Endothelial cell of umbilical vein (primary cell): ENCODE measurements around the gene ADAM8. TPM values are rescaled to one million over a fixed set of nuclear protein-coding genes. Genes with fewer than 3 reads are reported as not detected.

Source experiments
- BruUV-seq: library from RNA; stranded (reverse); fragments of 400-500 nt; replicated peaks from 2 replicates; lab custom pipeline; 2021; lab: Mats Ljungman, UMichigan
- CTCF ChIA-PET: fragments of 300-600, 350-600 bp; sonication (Branson Sonifier 250); formaldehyde crosslinking; loops from one replicate; lab custom pipeline; 2021; ENCODE audit warnings: antibody characterized with exemption, inconsistent platforms; lab: Charles Lee
- POLR2A ChIA-PET: fragments of 300-600, 350-600 bp; sonication (Branson Sonifier 250); formaldehyde crosslinking; loops from one replicate; lab custom pipeline; 2021; ENCODE audit warnings: antibody characterized with exemption, inconsistent platforms; lab: Charles Lee
- DNase-seq: peaks from one replicate; pipeline ENCODE4 v3.0.0-alpha.2; 2011; ENCODE audit warnings: low read depth, low spot score
- FAIRE-seq: peaks from 2 replicates; lab custom pipeline; 2011; peaks lifted over from hg19 to GRCh38; lab: Jason Lieb, UNC
- H2AFZ ChIP-seq: 2 replicates; pipeline ENCODE4 v1.6.0; 2012; ENCODE audit warnings: low read depth, low read length, control low read depth, inconsistent platforms
- H3K27ac ChIP-seq: 2 replicates; pipeline ENCODE4 v1.5.1; 2011; ENCODE audit warnings: low read depth, mild to moderate bottlenecking, control low read depth, low read length, moderate library complexity; ENCODE audit not compliant: insufficient read depth
- H3K27me3 ChIP-seq, 2 experiments: 2 replicates each; pipeline versions ENCODE4 v1.6.0 to v1.6.1; 2011; ENCODE audit warnings: low read length in 2 of 2, mixed read lengths in 1 of 2; ENCODE audit not compliant: control insufficient read depth in 2 of 2, insufficient read depth in 2 of 2
- H3K36me3 ChIP-seq, 2 experiments: 2 replicates in 1 of 2; 3 replicates in 1 of 2; pipeline ENCODE4 v1.5.1; 2011; ENCODE audit warnings: low read length in 2 of 2, mild to moderate bottlenecking in 1 of 2, moderate library complexity in 1 of 2; ENCODE audit not compliant: control insufficient read depth in 2 of 2, insufficient read depth in 2 of 2; ENCODE audit errors: extremely low read depth in 1 of 2
- H3K4me1 ChIP-seq: 3 replicates; pipeline ENCODE4 v1.5.1; 2011; ENCODE audit warnings: mild to moderate bottlenecking, low read length; ENCODE audit not compliant: control insufficient read depth, insufficient read depth; ENCODE audit errors: extremely low read depth
- H3K4me2 ChIP-seq: 2 replicates; pipeline ENCODE4 v1.6.1; 2011; ENCODE audit warnings: low read length, control low read depth, mixed read lengths; ENCODE audit not compliant: insufficient read depth
- H3K4me3 ChIP-seq, 3 experiments: fragments of 200-600 bp in 1 of 3; sonication (generic), shearing (Covaris generic) in 1 of 3; replicated peaks in 1 of 3; 2 replicates each; pipeline ENCODE4 v1.5.1; 2011 to 2016; ENCODE audit warnings: control low read depth in 3 of 3, low read length in 3 of 3, mild to moderate bottlenecking in 2 of 3, inconsistent platforms in 1 of 3, low read depth in 1 of 3, moderate library complexity in 1 of 3; ENCODE audit not compliant: insufficient read depth in 1 of 3
- H3K79me2 ChIP-seq: 2 replicates; pipeline ENCODE4 v1.6.0; 2012; ENCODE audit warnings: low read length, inconsistent platforms; ENCODE audit not compliant: control insufficient read depth, insufficient read depth
- H3K9ac ChIP-seq: replicated peaks from 2 replicates; pipeline ENCODE3; 2011; ENCODE audit warnings: low read length, control low read depth; ENCODE audit not compliant: insufficient read depth; ENCODE audit errors: extremely low read depth
- H3K9me1 ChIP-seq: replicated peaks from 3 replicates; pipeline ENCODE4 v1.6.0; 2011; ENCODE audit warnings: mild to moderate bottlenecking, low read length; ENCODE audit not compliant: control insufficient read depth, insufficient read depth; ENCODE audit errors: extremely low read depth
- H3K9me3 ChIP-seq: replicated peaks from 2 replicates; pipeline ENCODE4 v1.5.1; 2012; ENCODE audit warnings: low read length, inconsistent platforms; ENCODE audit not compliant: control insufficient read depth, insufficient read depth
- H4K20me1 ChIP-seq: replicated peaks from 2 replicates; pipeline ENCODE3; 2011; ENCODE audit warnings: mild to moderate bottlenecking, low read length; ENCODE audit not compliant: control insufficient read depth, insufficient read depth; ENCODE audit errors: extremely low read depth
- EZH2 ChIP-seq: IDR thresholded peaks from 2 replicates; pipeline ENCODE4 v1.6.1; 2012; ENCODE audit warnings: borderline replicate concordance, low read depth, mild to moderate bottlenecking, moderate library complexity, low read length, inconsistent platforms; ENCODE audit not compliant: severe bottlenecking
- FOS ChIP-seq: IDR thresholded peaks from 2 replicates; pipeline ENCODE4 v1.6.1; 2011; ENCODE audit warnings: mild to moderate bottlenecking, low read length, moderate library complexity, borderline replicate concordance; ENCODE audit not compliant: insufficient read depth
- GATA2 ChIP-seq: IDR thresholded peaks from 2 replicates; pipeline ENCODE4 v1.7.0; 2011; ENCODE audit warnings: low read depth, mild to moderate bottlenecking, moderate library complexity, mixed read lengths, low read length; ENCODE audit not compliant: insufficient read length, insufficient read depth
- JUN ChIP-seq: IDR thresholded peaks from 2 replicates; pipeline ENCODE4 v1.6.1; 2011; ENCODE audit warnings: borderline replicate concordance, low read depth; ENCODE audit not compliant: insufficient read length, insufficient read depth
- MAX ChIP-seq: IDR thresholded peaks from 2 replicates; pipeline ENCODE4 v1.6.1; 2011; ENCODE audit not compliant: insufficient read depth, insufficient read length
- MYC ChIP-seq: IDR thresholded peaks from one replicate; pipeline ENCODE4 v1.6.1; 2011; ENCODE audit warnings: mild to moderate bottlenecking, low read depth, low read length
- POLR2A ChIP-seq: IDR thresholded peaks from 2 replicates; pipeline ENCODE4 v1.6.1; 2012; ENCODE audit warnings: low read depth, mild to moderate bottlenecking, control low read depth, low read length
- POLR2AphosphoS5 ChIP-seq: IDR thresholded peaks from 2 replicates; pipeline ENCODE4 v1.6.1; 2012; ENCODE audit warnings: low read depth, mild to moderate bottlenecking, control low read depth, low read length, moderate library complexity; ENCODE audit not compliant: insufficient read depth
- dilution Hi-C: fragments of 300-500 bp; cut with MboI; formaldehyde crosslinking; loops from one replicate; pipeline ENCODE4 v1.15.0; 2019; ENCODE audit warnings: low sequenced_read_pairs; ENCODE audit not compliant: extremely low pct_ligation_motif_present
- intact Hi-C: fragments of 100-400 bp; cut with micrococcal nuclease; formaldehyde crosslinking; loops from one replicate; pipeline ENCODE4 v1.10.0; 2022
- polyA plus RNA-seq, 4 experiments: library from polyadenylated mRNA; depleted of rRNA in 3 of 4; stranded (reverse) in 3 of 4; unstranded in 1 of 4; fragments of >200 nt; gene quantifications; 2 replicates each; pipeline versions ENCODE4 v1.2.1 to v1.2.3, GENCODE V29; 2011 to 2012; ENCODE audit warnings: missing spikeins in 1 of 4
- total RNA-seq: library from RNA; stranded (reverse); gene quantifications from 2 replicates; pipeline ENCODE4 v1.2.3, GENCODE V29; 2021
- TF ChIP-seq, protein P1 (sequence below), 2 donors: IDR thresholded peaks; 1 replicate in 1 of 2; 2 replicates in 1 of 2; pipeline ENCODE4 v1.5.1; 2011; ENCODE audit warnings: low read length in 2 of 2, mild to moderate bottlenecking in 2 of 2, moderate library complexity in 2 of 2, control low read depth in 1 of 2, inconsistent platforms in 1 of 2, low read depth in 1 of 2; ENCODE audit not compliant: insufficient read depth in 1 of 2; ENCODE audit errors: extremely low read depth in 1 of 2

ADAM8 gene
- total and polyA plus RNA-seq, 2 donors (not counting 3 experiments of a cell fraction or from before 2014, with no cell fraction given), result 0.51 to 0.55 TPM

DNA sequence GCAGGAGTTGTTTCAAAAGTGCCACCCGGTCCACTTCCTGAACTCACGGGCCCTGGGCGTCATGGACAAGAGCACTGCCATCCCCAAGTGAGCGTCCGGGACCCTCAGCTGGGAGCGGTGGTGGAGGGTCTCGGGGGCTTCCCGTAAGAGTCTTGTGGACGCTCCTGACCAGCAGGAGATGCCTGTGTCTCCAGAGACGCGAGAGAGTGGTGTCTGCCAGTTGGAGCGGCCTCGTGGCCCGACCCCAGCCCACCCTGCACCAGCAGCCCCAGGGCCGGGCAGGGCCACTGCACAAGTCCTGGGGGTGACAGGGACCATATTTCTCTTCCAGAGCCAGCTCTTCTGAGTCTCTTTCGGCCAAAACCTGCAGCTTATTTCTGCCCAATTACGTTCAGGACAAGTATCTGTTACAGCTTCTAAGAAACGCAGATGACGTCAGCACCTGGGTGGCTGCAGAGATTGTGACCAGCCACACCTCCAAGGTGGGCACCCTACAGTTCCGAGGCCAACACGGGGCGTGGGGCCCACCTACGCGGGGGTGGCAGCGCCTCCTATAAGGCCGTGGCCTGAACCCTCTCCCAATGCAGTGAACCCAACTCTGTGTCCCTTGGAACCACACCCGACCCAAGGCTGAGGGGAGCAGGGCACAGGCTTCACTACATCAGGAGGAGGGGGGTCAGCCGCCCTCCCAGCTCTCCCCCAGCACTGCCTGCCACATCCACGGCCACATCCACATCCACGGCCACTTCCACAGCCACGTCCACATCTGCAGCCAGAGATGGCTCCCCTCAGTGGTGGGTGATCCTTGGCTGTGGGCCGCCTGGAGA is 62.8 kb downstream of the ADAM8 start:
- ChIA-PET POLR2A (no interaction called here), CTCF (no interaction called here)
- no TSS peak for BruUV-seq
- H3K36me3 ChIP-seq, result no peaks in the 10 kb centered on the region
- FAIRE-seq (no peak), DNase-seq (no peak)
- H3K4me3 ChIP-seq, result no peak overlapping the region
- H3K4me1 ChIP-seq, result no peaks in the 10 kb centered on the region
- no peak overlapping the region for H3K9ac ChIP-seq
- H3K27me3 ChIP-seq, result no peaks in the 10 kb centered on the region
- no peaks in the 10 kb centered on the region for H3K9me1 ChIP-seq
- H4K20me1 ChIP-seq, result no peaks in the 10 kb centered on the region
- intact Hi-C loops (no loop called here), dilution Hi-C loops (no loop called here)
- H3K79me2 ChIP-seq, result no peaks in the 10 kb centered on the region
- no peak overlapping the region for H2AFZ ChIP-seq
- H3K27ac ChIP-seq, result no peak overlapping the region
- no peak overlapping the region for H3K4me2 ChIP-seq
- H3K9me3 ChIP-seq, result no peaks in the 10 kb centered on the region
- TF ChIP-seq EZH2 (no peak), POLR2A (no peak), JUN (no peak), MYC (no peak), GATA2 (no peak), FOS (no peak), POLR2AphosphoS5 (no peak), MAX (no peak)
- TF ChIP-seq, protein P1, sequence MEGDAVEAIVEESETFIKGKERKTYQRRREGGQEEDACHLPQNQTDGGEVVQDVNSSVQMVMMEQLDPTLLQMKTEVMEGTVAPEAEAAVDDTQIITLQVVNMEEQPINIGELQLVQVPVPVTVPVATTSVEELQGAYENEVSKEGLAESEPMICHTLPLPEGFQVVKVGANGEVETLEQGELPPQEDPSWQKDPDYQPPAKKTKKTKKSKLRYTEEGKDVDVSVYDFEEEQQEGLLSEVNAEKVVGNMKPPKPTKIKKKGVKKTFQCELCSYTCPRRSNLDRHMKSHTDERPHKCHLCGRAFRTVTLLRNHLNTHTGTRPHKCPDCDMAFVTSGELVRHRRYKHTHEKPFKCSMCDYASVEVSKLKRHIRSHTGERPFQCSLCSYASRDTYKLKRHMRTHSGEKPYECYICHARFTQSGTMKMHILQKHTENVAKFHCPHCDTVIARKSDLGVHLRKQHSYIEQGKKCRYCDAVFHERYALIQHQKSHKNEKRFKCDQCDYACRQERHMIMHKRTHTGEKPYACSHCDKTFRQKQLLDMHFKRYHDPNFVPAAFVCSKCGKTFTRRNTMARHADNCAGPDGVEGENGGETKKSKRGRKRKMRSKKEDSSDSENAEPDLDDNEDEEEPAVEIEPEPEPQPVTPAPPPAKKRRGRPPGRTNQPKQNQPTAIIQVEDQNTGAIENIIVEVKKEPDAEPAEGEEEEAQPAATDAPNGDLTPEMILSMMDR (IDR thresholded peaks at IDR 0.05; ENCODE audit: extremely low read depth in 1 of 2, insufficient read depth in 1 of 2, low read depth in 1 of 2, low read length in 2 of 2), result no peak
